Uterus (tissue), 2 donors: Measurements from ENCODE around the gene ITGB5.

ENCODE experiments used
- CTCF ChIP-seq, 4 experiments: fragments of 200-600 bp in 2 of 4; fragments of 450-650 bp in 2 of 4; sonication (generic) in 2 of 4; IDR thresholded peaks; one replicate each; pipeline ENCODE4 v1.5.1; 2016 to 2019; ENCODE audit warnings: antibody characterized with exemption in 4 of 4, mild to moderate bottlenecking in 2 of 4, moderate library complexity in 1 of 4
- POLR2A ChIP-seq, 2 donors: fragments of 450-650 bp; IDR thresholded peaks; one replicate each; pipeline ENCODE4 v1.6.1; 2016; ENCODE audit warnings: antibody characterized with exemption in 2 of 2, mild to moderate bottlenecking in 1 of 2, moderate library complexity in 1 of 2

GRCh38 chr3:124837065-124837464 lies 50.1 kb downstream of the ITGB5 start:
- TF ChIP-seq CTCF (IDR thresholded peaks at IDR 0.05): no peak
- no peak for TF ChIP-seq POLR2A (IDR thresholded peaks at IDR 0.05)
